Testis (tissue), 3 donors: Measurements from ENCODE around the gene RPTOR. TPM values are rescaled to one million over a fixed set of nuclear protein-coding genes. Genes with fewer than 3 reads are reported as not detected.

Source experiments
- DNase-seq: peaks from one replicate; pipeline ENCODE4 v3.0.0-alpha.2; 2019
- H3K27ac ChIP-seq, 2 donors: fragments of 200-600 bp; sonication (generic); one replicate each; pipeline ENCODE4 v1.5.1; 2019
- H3K27me3 ChIP-seq: fragments of 200-600 bp; sonication (generic); one replicate; pipeline ENCODE4 v1.5.1; 2019
- H3K36me3 ChIP-seq: fragments of 200-600 bp; sonication (generic); one replicate; pipeline ENCODE4 v1.5.1; 2017; ENCODE audit warnings: low read depth; ENCODE audit errors: missing control alignments
- H3K4me1 ChIP-seq: fragments of 200-600 bp; sonication (generic); one replicate; pipeline ENCODE4 v1.5.1; 2019
- H3K4me3 ChIP-seq, 2 donors: fragments of 200-600 bp; sonication (generic); one replicate each; pipeline ENCODE4 v1.5.1; 2017 to 2019
- H3K9me3 ChIP-seq: fragments of 200-600 bp; sonication (generic); one replicate; pipeline ENCODE4 v1.5.1; 2017
- CTCF ChIP-seq, 3 experiments: fragments of 450-650 bp in 2 of 3; fragments of 200-600 bp in 1 of 3; sonication (generic) in 1 of 3; IDR thresholded peaks; one replicate each; pipeline ENCODE4 v1.5.1; 2016 to 2019; ENCODE audit warnings: antibody characterized with exemption in 3 of 3, mild to moderate bottlenecking in 2 of 3, moderate library complexity in 1 of 3
- POLR2A ChIP-seq: fragments of 450-650 bp; IDR thresholded peaks from one replicate; pipeline ENCODE4 v1.6.1; 2017; ENCODE audit warnings: antibody characterized with exemption, mild to moderate bottlenecking, moderate library complexity
- WGBS, 2 donors: methylation state at CpG; one replicate each; pipeline ENCODE4 v1.1.5; 2018; 5-methylcytosine and 5-hydroxymethylcytosine counted together
- intact Hi-C: fragments of 100-400 bp; cut with DNase I; formaldehyde crosslinking; loops from one replicate; pipeline ENCODE4 v1.15.1; 2023; ENCODE audit warnings: low total_unique reads
- polyA plus RNA-seq: library from polyadenylated mRNA; stranded (reverse); fragments of 350-450 nt; fragmentation: Illumina TruSeq; extraction: RNeasy Lipid Tissue Mini Kit (QIAGEN cat#74804); gene quantifications from one replicate; pipeline ENCODE4 v1.2.3, GENCODE V29; 2014; ENCODE audit warnings: low read depth, low replicate concordance; ENCODE audit not compliant: insufficient read depth
- total RNA-seq, 2 donors: library from RNA; depleted of rRNA; stranded (reverse); fragments of >200 nt; gene quantifications; one replicate each; pipeline ENCODE4 v1.2.3, GENCODE V29; 2016

Gene RPTOR
- total and polyA plus RNA-seq, 3 donors from 2014 or later: 21.8 to 68.3 (median 56.6) TPM

GRCh38 chr17:80986816-80987475 is 442.3 kb downstream of the RPTOR start:
- WGBS, 2 donors: 69 to 70% methylated on average over 14 to 17 of the region's 18 CpGs
- peak overlapping the region in 1 of 2 donors; percentile 26 for H3K27ac ChIP-seq
- TF ChIP-seq CTCF (IDR thresholded peaks at IDR 0.05) (no peak), POLR2A (no peak)
- DNase-seq: no peak
- H3K27me3 ChIP-seq: no peaks in the 10 kb centered on the region
- H3K4me1 ChIP-seq: peaks cover 20% of the 10 kb centered on the region
- no peaks in the 10 kb centered on the region for H3K9me3 ChIP-seq
- no peaks in the 10 kb centered on the region for H3K36me3 ChIP-seq
- intact Hi-C loops: loop anchor here (10.0 kb wide), 1 partner anchor 108 kb away; no protein-coding TSS in a partner anchor
- no peak overlapping the region for H3K4me3 ChIP-seq

DNA sequence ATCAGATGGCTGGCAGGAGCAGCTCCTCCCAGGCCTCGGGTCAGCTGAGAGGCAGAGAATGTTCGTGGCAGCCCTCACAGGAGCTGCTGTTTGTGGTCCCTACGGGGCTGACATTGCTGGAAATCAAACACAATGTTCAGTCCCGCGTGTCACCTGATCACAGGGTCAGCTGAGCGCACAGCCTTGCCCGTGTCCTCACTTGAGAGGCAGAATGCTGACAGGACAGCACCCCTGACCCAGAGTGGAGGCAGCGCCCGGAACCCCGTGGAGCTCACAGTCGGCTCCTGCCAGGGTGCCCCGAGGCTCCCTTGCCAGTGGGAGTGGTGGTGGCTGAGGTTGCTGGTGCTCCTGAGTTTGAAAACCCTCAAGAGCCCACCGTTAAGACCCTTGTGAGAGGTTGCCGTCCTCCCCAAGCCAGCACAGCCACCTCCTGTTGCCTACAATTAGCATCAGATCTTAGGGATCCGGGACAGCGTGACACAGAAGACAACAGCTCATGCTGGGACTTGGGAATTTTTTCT is 443.4 kb downstream of the RPTOR start:
- peak; percentile 66 for DNase-seq
- no peaks in the 10 kb centered on the region for H3K36me3 ChIP-seq
- peaks cover 19% of the 10 kb centered on the region for H3K4me1 ChIP-seq
- H3K4me3 ChIP-seq: no peak overlapping the region
- intact Hi-C loops: loop anchor here (10.0 kb wide), 1 partner anchor 107 kb away; no protein-coding TSS in a partner anchor
- no peaks in the 10 kb centered on the region for H3K9me3 ChIP-seq
- peak overlapping the region; percentile 24 to 26 for H3K27ac ChIP-seq
- no peaks in the 10 kb centered on the region for H3K27me3 ChIP-seq
- TF ChIP-seq CTCF (IDR thresholded peaks at IDR 0.05): no peak
- no peak for TF ChIP-seq POLR2A
- WGBS, 2 donors: 66 to 68% methylated on average over 13 to 15 of the region's 16 CpGs

DNA sequence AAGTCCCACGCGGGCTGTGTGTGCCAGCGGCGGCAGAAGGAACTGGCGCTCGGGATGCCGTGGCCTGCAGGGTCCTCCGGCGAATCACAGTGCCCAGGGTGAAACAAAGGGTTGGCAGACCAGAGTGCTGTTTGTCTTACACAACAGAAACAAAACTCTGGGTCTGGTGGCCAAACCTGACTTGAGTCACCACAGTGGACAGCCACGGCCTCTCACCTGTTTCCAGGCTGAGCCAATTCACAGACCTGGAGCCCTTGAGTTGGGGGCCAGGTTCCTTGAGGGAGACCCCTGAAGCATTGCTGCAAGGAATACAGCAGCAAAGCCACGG is 444.9 kb downstream of the RPTOR start:
- intact Hi-C loops: loop anchor here (10.0 kb wide), 1 partner anchor 105 kb away; no protein-coding TSS in a partner anchor
- H3K36me3 ChIP-seq: no peaks in the 10 kb centered on the region
- 85 to 88% methylated on average over 4 to 11 of the region's 11 CpGs for WGBS, 2 donors
- no peak overlapping the region for H3K27ac ChIP-seq
- no peaks in the 10 kb centered on the region for H3K27me3 ChIP-seq
- no peak for TF ChIP-seq CTCF (IDR thresholded peaks at IDR 0.05)
- TF ChIP-seq POLR2A: no peak
- no peak for DNase-seq
- peaks cover 19% of the 10 kb centered on the region for H3K4me1 ChIP-seq
- no peaks in the 10 kb centered on the region for H3K9me3 ChIP-seq
- H3K4me3 ChIP-seq: no peak overlapping the region

- intact Hi-C loops: no loop called here
- H3K4me1 ChIP-seq: peaks cover 19% of the 10 kb centered on the region
Observed at GRCh38 chr17:80990921-80991644, 446.4 kb downstream of the RPTOR start.

More at GRCh38 chr17:80990921-80991644, 446.4 kb downstream of the RPTOR start:
- Histone ChIP-seq H3K4me3 (peak overlapping the region; percentile 74 to 96), H3K36me3 (no peaks in the 10 kb centered on the region), H3K27ac (peak overlapping the region in 1 of 2 donors; percentile 76), H3K9me3 (no peaks in the 10 kb centered on the region), H3K27me3 (no peaks in the 10 kb centered on the region)
- TF ChIP-seq CTCF (IDR thresholded peaks at IDR 0.05): no peak
- no peak for TF ChIP-seq POLR2A
- WGBS, 2 donors: 35 to 41% methylated on average over 14 to 22 of the region's 22 CpGs
- DNase-seq: no peak
